ENCODE results near the gene ZFPM1. TPM values are rescaled to one million over a fixed set of nuclear protein-coding genes. Genes with fewer than 3 reads are reported as not detected.

Gene ZFPM1
- total RNA-seq, 1 donor from 2014 or later: 0.79 TPM

DNA sequence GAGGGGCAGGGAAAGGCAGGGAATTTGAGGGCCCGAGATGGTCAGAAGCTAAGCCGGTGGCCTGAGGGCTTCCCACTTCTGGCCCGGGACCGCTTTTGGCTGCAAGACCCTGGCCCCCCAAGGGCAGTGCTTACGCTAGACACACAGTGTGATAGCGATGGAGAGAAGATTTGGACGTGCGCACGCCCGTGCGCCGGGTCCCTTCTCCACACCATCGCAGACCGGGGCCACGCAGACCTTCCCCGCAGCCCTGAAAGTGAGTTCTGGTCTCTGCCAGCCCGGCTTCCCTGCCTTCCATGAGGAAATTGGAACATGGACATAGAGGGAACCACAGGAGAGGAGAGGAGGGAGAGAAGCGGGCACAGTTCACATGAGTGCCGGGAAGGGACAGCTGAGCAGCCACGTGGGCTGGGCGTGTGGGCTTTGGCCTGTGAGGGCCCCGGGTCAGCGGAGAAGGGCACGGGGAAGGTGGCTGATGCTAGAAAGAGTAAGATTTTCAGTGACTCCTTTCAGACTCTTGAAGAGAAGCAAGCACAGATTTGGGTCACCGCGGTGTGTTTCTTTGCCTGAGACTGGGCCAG lies 23.8 kb downstream of the ZFPM1 start:
- no peaks in the 10 kb centered on the region for H3K36me3 ChIP-seq (ENCODE audit: control insufficient read depth, insufficient read depth, low read length)
- no peak for DNase-seq (ENCODE audit: low read depth)
- FAIRE-seq: no peak
- H3K4me3 ChIP-seq (ENCODE audit: low read depth, low read length): no peak overlapping the region
- TF ChIP-seq CTCF (IDR thresholded peaks at IDR 0.05; ENCODE audit: insufficient read depth, low read length, severe bottlenecking): no peak
- no peaks in the 10 kb centered on the region for H3K27me3 ChIP-seq (ENCODE audit: control insufficient read depth, insufficient read depth, low read length)

GRCh38 chr16:88477631-88478519 lies 24.8 kb downstream of the ZFPM1 start:
- DNase-seq (ENCODE audit: low read depth): no peak
- no peak for FAIRE-seq
- no peaks in the 10 kb centered on the region for H3K36me3 ChIP-seq (ENCODE audit: control insufficient read depth, insufficient read depth, low read length)
- TF ChIP-seq CTCF (IDR thresholded peaks at IDR 0.05; ENCODE audit: insufficient read depth, low read length, severe bottlenecking): no peak
- H3K27me3 ChIP-seq (ENCODE audit: control insufficient read depth, insufficient read depth, low read length): no peaks in the 10 kb centered on the region
- H3K4me3 ChIP-seq (ENCODE audit: low read depth, low read length): no peak overlapping the region

DNA sequence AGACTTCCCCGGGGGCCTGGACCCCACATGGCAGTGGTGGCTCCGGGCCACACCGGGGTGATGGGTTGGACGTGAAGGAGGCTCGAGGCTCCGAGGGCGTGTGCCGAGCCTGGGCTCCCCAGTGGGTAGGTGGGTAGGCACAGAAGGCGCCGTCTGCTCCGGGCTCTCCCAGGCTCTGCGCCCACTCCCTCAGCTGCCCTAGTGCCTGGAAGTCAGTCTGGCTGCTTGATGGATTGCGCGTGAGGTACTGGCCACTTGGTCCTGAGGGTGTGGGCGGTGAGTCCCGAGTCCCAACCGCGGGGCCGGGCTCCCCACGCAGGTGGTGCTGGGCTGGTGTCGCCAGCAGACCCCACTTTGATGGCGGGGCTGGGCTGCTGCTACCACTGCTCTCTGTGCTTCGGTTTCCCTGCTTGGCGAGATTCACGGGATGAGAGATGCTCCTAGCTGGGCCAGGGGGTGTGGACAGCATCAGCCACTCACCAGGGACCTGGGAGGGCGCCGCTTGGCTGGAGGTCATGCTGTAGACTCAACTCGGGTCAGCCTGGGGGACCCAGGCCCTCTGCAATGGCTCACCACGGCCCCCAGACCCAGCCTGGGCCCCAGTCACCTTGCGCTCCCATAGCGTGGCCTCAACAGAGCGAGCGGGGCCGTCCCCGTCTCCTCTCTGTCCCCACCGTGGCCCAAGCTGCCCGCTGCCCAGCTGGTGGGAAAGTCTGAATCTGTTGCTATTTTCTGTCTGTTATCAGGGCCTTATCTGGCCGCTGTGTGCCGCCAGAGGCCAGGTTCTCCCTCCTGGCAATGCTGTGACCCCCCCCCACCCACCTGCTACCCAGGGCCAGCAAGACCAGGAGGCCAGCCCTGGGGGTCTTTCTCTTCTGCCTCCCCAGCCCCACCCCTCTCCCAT lies 26.1 kb downstream of the ZFPM1 start:
- no peak for TF ChIP-seq CTCF (IDR thresholded peaks at IDR 0.05; ENCODE audit: insufficient read depth, low read length, severe bottlenecking)
- FAIRE-seq: no peak
- Histone ChIP-seq H3K36me3 (ENCODE audit: control insufficient read depth, insufficient read depth, low read length) (peaks cover 1% of the 10 kb centered on the region), H3K4me3 (ENCODE audit: low read depth, low read length) (no peak overlapping the region), H3K27me3 (ENCODE audit: control insufficient read depth, insufficient read depth, low read length) (no peaks in the 10 kb centered on the region)
- DNase-seq (ENCODE audit: low read depth): no peak

DNA sequence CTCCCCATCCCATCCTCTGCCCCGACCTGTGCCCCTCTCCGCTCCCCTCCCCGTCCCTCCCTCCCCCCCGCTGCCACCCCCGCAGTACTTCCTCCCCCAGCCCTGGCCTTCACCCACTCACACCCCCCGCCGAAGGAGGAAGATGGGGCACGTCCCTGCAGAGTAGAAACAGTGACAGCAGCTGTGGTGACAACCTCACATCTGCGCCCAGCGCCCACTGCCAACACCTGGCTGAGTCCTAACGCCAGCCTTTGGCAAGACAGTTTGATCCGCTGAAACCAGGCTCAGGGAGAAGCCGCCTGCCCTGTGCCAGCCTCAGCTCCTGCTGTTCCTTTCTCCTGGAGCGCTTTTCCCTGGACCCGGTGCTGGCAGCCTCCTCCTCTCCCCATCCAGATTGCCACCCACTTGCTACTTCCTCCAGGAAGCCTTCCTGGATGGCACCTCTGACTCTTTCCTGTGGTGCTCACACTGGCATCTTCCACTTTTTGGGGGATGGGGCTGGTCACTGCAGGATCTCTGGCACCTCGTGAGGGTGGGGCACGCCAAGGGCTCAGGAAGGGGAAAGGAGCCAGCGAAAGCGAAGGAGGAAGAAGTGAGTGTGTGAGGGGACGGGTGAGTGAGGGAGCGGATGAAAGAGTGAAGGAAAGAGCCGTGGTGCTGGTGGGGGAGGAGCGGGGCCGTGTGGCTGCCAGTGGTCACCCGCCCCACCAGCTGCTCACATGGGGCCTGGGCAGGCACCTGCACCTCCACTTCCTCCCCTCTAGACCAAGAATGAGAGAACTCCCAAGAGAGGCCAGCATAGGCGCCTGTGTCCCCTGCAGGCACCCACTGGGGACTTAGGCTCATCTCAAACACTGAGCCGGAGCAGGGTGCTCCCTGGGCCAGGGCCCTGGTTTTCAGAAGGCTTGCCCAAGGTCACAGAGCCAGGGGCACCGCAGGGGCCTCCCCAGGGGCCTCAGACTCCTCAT lies 27.0 kb downstream of the ZFPM1 start:
- DNase-seq (ENCODE audit: low read depth) (no peak), FAIRE-seq (no peak)
- peaks cover 1% of the 10 kb centered on the region for H3K36me3 ChIP-seq (ENCODE audit: control insufficient read depth, insufficient read depth, low read length)
- no peak for TF ChIP-seq CTCF (IDR thresholded peaks at IDR 0.05; ENCODE audit: insufficient read depth, low read length, severe bottlenecking)
- H3K27me3 ChIP-seq (ENCODE audit: control insufficient read depth, insufficient read depth, low read length): no peaks in the 10 kb centered on the region
- H3K4me3 ChIP-seq (ENCODE audit: low read depth, low read length): no peak overlapping the region

DNA sequence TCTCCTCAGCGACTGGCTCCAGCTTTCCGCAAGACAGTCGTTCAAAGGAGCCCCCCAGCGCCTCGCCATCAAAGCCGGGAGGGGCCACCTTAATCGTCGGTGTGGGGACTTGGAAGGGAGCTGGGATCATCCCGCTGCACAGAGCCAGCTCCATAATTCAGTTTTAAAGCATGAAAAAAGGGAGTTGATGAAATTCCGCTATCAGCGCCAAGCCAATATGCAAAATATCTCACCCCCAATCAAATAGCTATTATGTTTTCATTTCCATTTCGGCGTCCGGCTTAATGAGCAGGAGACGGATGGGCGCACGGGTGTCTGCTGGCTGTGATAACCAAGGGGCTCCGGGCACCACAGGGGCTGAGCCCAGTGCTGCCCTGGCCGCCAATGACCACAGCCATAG lies 27.7 kb downstream of the ZFPM1 start:
- DNase-seq (ENCODE audit: low read depth): no peak
- no peak overlapping the region for H3K4me3 ChIP-seq (ENCODE audit: low read depth, low read length)
- no peaks in the 10 kb centered on the region for H3K27me3 ChIP-seq (ENCODE audit: control insufficient read depth, insufficient read depth, low read length)
- TF ChIP-seq CTCF (IDR thresholded peaks at IDR 0.05; ENCODE audit: insufficient read depth, low read length, severe bottlenecking): no peak
- peaks cover 1% of the 10 kb centered on the region for H3K36me3 ChIP-seq (ENCODE audit: control insufficient read depth, insufficient read depth, low read length)
- FAIRE-seq: no peak

Measured in bronchial epithelial cell (primary cell).